Pons (tissue), 1 donor: Measurements from ENCODE around the gene ZP3.
A peak's percentile ranks its signal among the peaks of the same experiment; 100 is the strongest.
"Not testable (repeated sequence)": the region's sequence is repeated elsewhere in the genome, so short reads cannot be mapped to it uniquely, and the experiment has no call there.

Experiments used
- DNase-seq: peaks from one replicate; pipeline ENCODE4 v3.0.0-alpha.2; 2016; ENCODE audit warnings: low spot score

ZP3 gene

GRCh38 chr7:76442664-76443446 is 18.1 kb downstream of the ZP3 start:
- not testable (repeated sequence) for DNase-seq

- not testable (repeated sequence) for DNase-seq
Measured at GRCh38 chr7:76443846-76444245, 19.1 kb downstream of the ZP3 start.

- peak; percentile 52 for DNase-seq
Measured at GRCh38 chr7:76445577-76446008, 20.8 kb downstream of the ZP3 start.

GRCh38 chr7:76457017-76457416 is 32.3 kb downstream of the ZP3 start:
- DNase-seq = not testable (repeated sequence)

- not testable (repeated sequence) for DNase-seq
Measured at GRCh38 chr7:76458504-76458903, 33.8 kb downstream of the ZP3 start.

GRCh38 chr7:76460767-76461166 is 36.0 kb downstream of the ZP3 start:
- not testable (repeated sequence) for DNase-seq

- not testable (repeated sequence) for DNase-seq
Measured at GRCh38 chr7:76461464-76462101, 36.8 kb downstream of the ZP3 start, which contains the start of gene DTX2. DTX2 (plus strand) TSS chr7:76461709; CDS start chr7:76480510, 18,801 bp downstream.

GRCh38 chr7:76462271-76462882 is 37.6 kb downstream of the ZP3 start:
- DNase-seq = not testable (repeated sequence)

GRCh38 chr7:76464959-76465358 is 40.2 kb downstream of the ZP3 start:
- not testable (repeated sequence) for DNase-seq

GRCh38 chr7:76465950-76466349 is 41.2 kb downstream of the ZP3 start:
- not testable (repeated sequence) for DNase-seq

- not testable (repeated sequence) for DNase-seq
Measured at GRCh38 chr7:76467743-76468404, 43.1 kb downstream of the ZP3 start.

- DNase-seq = peak; percentile 4
Measured at GRCh38 chr7:76471556-76472221, 46.9 kb downstream of the ZP3 start.

GRCh38 chr7:76473097-76473496 is 48.3 kb downstream of the ZP3 start:
- DNase-seq = not testable (repeated sequence)

- DNase-seq = not testable (repeated sequence)
Measured at GRCh38 chr7:76476280-76476679, 51.5 kb downstream of the ZP3 start.

- not testable (repeated sequence) for DNase-seq
Measured at GRCh38 chr7:76476742-76477474, 52.2 kb downstream of the ZP3 start.

GRCh38 chr7:76479628-76480027 is 54.9 kb downstream of the ZP3 start:
- DNase-seq = not testable (repeated sequence)

- DNase-seq = not testable (repeated sequence)
Measured at GRCh38 chr7:76480403-76481253, 55.9 kb downstream of the ZP3 start.

- not testable (repeated sequence) for DNase-seq
Measured at GRCh38 chr7:76482660-76483059, 57.9 kb downstream of the ZP3 start.

GRCh38 chr7:76483081-76483480 is 58.3 kb downstream of the ZP3 start:
- not testable (repeated sequence) for DNase-seq

GRCh38 chr7:76484456-76484855 is 59.7 kb downstream of the ZP3 start:
- DNase-seq = not testable (repeated sequence)
